Urothelium cell line (cell line): ENCODE data around the gene ADGRD2.

Experiments used
- DNase-seq: peaks from one replicate; pipeline ENCODE4 v3.0.0; 2011; ENCODE audit warnings: low spot score, mixed read lengths
- FAIRE-seq: peaks from 2 replicates; lab custom pipeline; 2011; peaks lifted over from hg19 to GRCh38; lab: Jason Lieb, UNC

The ADGRD2 gene

DNA sequence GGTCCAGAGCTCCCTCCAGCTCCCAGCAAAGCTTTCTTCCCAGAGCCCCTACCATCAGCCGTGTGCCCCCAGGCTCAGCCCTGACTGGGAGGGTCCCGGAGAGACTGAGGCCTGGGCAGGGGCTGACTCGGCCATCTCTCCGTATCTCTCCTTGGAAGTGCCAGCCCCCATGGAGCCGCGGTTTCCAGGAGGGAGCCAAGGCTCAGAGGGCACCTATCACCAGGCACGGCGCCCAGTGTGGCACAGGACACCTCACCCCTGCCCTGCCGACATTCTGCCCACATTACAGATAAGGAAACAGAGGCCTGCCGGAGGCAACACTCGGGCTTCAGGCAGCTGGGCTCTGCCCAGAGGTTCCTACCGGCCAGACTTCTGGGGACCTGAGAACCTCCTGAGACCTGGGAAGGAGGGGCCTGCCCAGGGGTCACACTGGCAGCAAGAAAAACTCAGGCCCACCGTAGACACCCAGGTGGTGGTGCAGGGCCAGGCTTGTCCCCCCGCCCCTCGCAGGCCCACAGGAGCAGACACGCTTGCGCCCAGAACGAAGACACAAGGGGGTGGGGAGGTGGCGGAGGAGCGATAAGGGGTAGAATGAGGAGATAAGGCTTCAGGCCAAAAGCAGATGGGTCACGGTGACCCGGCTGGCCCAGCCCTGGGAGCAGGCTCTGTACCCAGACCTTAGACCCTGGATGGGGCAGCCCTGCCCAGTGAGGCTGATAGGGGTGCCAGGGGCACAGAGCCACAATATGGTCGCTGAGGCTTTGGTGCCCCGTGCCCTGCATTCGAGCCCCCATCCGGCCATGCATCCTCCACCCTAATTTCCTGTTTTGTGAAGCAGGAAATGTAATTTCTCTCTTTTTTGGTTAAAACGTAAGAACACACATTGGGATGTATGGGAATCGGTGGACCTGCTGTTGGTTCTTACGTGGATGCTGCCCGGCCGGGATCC lies 45.1 kb downstream of the ADGRD2 start:
- no peak for FAIRE-seq
- no peak for DNase-seq

DNA sequence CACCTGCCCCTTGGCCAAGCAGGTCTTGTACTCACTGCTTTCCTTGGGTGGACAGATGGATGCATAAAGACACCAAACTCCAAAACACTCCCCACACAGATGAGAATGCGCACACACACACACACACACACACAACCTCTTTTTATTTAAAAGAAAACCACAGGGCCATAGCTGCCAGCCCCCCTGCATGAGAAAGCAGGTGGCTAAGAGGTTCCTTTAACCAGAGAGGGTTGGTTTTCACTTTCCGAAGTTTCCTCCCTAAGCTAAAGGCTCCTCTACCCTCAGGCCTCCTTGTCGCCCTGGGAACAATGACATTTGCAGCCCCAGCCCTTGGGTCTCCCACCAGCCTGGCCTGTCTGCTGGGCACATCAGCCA lies 45.8 kb downstream of the ADGRD2 start:
- DNase-seq (no peak), FAIRE-seq (no peak)

DNA sequence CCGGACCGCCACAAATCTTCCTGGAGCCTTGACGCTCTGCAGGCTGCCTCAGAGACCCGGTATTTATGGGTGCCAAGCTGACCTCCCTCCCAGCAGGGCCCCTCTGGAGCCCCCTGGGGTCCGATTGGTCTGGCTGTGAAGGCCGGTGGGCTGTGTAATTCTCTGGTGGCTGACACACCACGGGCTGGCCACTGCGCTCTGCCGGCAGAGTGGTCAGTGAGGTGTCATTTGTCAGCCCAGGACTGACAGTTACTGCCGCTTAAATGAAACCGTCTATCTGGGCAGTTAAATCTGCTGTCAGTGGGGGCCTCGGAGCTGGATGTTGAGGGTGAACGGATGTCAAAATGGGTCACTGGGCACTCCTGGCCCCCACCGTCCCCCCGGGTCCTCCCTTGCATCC lies 46.2 kb downstream of the ADGRD2 start:
- FAIRE-seq: no peak
- DNase-seq: no peak

DNA sequence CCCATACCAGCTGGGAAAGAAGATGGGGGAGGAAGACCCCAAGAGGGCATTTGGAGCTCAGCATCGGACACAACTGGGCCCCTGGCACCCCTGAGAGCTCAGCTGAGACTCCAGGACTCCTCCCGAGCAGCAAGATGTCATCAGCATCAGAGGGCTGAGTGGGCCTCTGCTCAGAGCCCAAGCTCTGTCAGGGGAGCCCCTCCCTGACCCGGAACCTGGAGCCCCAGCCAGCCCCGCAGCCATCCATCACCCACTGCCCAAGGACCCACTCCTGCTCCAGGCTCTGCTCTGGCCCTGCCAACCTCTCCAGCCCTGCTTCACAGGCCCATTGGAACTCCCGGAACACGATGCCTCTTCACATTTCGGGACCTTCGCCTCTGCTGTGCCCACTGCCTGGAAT lies 47.2 kb downstream of the ADGRD2 start:
- FAIRE-seq (no peak), DNase-seq (no peak)

DNA sequence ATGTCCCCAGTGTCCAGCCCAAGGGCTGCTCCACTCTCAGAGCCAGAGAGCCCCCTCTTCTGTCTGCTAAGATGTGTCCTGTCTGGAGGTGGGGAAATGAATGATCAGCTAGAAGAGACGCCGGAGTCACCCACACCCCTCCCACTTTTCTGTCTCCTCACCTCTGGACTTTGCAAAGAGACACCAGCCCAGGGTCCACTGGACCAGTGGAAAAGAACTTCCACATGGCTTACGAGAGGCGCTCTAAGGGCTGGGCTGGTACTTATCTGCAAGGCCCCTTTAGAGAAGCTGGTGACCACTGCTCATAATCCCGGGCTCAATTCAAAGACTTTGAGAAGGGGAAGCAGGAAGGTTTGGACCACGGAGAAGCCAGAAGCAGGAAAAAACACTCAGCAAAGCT lies 47.8 kb downstream of the ADGRD2 start:
- DNase-seq (no peak), FAIRE-seq (no peak)

DNA sequence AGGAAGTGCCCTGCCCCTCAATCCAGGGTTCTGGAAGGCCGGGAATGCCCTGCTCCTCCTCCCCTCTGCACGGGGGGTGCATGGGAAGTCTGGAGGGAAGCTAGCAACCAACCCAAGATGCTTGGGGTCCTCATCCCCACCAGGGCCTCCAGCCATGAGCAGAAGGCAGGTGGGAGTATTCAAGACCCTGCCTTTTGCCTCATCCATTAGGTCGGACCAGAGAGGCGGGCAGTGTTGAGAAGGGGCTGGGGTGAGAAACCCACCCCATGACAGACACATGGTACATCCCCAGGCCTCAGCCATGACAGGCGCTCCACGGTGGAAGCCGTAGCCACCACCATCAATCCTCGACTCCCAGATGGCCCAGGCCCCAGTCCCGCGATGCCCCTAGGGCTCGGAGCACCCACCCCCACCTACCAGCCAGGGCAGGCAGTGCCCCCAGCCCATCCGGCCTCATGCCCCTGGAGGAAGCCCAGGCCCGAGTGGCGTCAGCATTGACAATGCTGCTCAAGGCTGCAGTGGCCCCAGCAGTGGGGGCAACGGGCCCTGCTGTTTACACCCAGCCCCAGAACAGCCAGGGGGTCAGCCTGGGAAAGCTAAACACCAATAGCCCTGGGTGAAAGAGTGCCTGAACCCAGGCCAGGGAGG lies 48.4 kb downstream of the ADGRD2 start:
- DNase-seq (no peak), FAIRE-seq (no peak)

DNA sequence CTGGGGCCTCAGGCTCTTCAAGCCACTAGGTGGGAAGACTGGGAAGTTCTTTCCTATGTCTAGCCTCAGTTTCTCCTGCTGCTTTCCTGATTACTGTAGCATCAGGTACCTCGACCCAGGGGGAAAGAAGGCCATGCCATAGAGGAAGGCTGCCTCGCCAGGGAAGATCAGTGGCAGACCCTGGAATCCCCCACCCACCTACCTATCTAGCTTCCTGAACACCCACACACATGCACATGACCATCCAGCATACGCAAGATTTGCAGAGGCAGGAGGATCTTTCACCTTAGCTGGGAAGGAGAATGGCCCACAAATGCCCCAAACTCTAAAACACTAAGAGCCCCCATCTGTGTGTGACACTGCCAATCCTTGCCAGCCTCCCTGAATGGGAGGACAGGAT lies 49.0 kb downstream of the ADGRD2 start:
- FAIRE-seq (no peak), DNase-seq (no peak)

DNA sequence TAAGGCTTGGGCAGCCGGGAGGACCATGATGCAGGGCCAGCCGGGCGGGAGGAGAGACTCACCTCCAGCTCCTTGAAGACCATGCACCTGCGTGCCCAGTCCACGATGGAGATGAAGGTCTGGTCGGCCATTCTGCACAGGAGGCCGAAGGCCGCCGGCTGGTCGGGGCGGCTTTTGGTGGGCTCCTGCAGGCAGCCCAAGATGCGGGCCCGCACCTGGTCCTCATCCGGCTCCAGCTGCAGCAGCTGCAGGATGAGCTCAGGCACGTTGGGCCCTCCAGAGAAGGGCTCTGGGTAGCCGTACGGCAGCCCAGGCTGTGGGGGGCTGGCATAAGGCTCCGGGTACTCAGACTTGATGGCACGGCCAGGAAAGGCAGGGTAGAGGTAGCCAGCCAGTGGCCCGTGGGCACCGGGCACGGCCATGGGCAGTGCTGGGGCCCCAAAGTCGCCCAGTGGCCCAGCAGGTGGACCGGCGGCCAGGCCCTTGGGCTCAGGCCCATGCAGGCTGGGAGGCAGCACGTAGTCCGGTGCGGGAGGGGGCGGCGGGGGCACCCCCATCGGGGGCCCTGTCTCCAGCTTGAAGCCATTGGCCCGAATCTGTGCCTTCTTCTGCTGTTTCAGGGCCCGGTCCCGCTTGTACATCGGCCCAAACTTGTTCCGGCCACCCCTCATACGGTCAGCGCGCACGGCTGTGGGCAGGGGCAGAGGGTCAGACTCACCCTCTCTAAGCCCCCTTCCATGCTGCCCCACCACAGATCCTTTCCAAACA lies 50.0 kb downstream of the ADGRD2 start:
- DNase-seq (no peak), FAIRE-seq (no peak)

DNA sequence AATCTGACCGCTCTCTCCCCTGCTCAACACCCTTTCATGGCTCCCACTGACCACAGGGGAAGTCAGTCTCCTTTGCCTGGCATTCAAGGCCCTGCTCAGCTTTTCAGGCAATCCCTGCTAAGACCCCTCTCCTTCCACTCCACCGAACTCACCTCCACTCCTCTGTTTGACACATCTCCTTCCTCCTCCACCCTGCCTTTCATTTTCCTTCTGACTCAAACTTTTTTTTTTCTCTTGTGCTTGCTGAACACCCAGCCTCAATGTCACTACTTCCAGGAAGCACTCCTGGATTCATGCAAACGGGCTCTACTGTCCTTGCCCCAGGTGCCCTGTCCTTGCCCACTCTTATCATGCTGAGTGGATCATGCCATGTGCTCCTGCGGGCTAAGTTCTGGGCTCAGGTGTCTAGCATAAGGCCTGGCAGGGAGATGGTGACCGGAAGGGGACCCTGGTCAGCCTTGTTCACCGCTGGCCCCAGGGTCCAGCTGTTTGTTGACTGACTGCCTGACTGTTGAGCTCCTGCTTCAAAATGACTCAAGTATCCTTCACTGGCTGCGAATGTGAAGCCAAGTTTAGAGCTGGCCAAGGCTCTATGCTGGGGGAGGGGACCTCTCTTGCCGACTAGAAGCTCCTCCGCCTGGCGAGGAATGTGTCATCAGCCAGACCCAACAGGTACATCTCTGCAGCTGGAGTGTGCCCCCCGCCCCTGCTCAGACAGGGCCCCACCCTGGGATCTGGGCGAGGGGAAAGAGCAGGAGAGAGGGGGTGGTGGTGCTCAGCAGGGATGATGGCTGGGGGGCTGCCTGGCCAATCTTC lies 50.8 kb downstream of the ADGRD2 start:
- FAIRE-seq: no peak
- no peak for DNase-seq

DNA sequence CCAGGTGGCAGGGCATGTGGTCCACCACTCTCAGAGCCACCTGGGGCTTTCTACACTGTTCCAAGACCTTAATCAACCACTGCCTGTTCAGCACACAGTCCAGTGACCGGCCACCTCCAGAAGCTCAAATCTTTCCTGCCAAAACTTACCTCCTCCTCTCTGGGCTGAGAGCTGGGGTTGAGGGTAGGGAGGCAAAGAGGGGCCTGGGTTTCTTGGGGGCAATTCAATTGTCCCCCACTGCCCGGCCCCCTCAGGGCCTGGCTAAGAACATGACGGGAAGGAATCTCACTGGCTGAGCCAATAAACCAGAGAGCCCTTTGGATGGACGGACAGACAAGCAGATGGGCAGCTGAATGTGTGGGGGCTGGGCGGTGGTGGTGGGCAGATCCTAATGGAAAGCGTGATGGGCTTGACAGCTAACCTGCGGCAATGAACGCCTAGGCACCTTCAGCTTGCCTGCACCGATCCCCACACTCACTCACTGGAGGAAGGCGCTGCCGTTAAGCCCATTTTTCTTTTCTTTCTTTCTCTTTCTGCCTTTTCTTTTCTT lies 51.6 kb downstream of the ADGRD2 start:
- FAIRE-seq (no peak), DNase-seq (no peak)

DNA sequence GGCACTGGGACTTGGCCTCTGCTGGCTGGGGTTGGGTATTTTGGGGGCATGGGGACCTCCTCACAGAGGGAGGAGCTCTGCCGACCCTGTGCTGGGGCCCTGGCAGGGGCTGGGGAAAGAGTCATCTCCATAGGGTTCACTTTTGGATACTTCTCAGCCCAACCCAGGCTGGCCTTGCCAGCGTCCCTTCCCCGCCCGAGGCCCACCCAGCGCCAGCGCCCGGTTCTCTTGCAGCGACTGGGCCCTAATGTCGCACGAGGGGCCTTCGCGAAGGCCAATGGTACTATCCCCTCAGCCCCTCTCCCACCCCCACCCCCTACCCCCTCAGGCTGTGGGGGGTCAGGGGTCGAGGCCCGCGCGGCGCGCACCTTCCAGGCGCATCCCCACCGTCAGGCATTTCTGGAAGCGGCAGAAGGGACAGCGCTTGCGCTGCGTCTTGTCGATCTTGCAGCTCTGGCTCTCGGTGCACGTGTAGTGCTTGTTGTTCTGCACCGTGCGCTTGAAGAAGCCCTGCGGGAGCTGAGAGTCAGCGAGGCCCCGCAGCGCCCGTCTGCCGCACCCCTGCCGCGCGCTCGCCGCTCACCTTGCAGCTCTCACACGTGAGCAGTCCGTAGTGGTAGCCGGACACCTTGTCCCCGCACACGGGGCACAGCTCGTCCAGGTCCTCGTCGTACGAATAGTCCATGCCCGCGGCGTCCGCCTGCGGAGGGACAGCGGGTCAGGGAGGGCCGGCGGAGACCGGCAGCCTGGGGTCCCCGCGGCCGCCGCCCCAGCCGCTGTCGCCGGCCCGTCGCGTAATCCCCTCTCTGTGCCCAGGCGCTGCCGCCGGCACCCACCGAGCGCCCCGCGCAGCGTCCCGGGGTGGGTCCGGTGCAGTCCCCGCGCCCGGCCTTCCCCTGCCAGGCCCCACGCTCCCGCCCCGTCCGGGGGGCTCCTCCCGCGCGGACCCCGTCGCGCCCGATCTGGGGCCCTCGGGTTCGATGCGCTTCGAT lies 52.8 kb downstream of the ADGRD2 start:
- FAIRE-seq: no peak

DNA sequence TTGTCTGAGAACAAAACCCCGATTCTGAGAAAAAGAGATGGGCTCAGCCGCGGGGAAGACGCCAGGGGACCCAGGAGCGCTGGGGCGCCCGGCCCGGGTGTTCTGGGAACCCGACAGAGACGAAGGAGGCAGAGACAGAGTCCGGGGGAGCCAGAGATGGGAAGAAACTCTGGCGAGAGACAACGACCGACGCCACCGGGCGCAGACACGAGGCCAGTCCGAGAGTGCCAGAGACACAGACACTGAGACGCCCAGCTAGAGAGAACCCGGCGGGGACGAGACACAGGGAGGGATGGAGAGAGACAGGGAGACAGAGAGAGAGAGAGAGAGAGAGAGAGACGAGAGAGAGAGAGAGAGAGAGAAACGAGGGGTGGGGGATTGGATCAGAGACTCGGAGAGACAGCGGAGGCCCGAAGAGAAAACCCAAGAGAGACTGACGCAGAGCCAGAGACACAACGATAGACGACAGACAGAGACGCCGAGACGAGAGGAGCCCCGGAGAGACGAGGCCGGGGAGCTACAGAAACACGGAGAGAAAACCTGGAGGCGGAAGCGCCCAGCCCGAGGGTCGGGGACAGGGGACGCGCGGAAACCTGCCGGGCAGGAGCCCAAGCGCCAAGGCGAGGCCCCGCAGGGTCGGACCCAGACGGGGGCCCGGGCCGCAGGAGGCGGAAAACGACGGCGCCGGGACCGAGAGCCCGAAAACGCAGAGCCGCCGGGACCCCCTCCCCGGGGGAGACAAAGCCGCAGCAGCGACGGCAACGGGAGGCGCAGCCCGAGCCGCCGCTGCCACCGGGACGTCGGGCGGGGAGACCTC lies 53.7 kb downstream of the ADGRD2 start:
- FAIRE-seq: no peak

More for the DNA sequence above, 52.8 kb downstream of the ADGRD2 start:
- DNase-seq: no peak

DNA sequence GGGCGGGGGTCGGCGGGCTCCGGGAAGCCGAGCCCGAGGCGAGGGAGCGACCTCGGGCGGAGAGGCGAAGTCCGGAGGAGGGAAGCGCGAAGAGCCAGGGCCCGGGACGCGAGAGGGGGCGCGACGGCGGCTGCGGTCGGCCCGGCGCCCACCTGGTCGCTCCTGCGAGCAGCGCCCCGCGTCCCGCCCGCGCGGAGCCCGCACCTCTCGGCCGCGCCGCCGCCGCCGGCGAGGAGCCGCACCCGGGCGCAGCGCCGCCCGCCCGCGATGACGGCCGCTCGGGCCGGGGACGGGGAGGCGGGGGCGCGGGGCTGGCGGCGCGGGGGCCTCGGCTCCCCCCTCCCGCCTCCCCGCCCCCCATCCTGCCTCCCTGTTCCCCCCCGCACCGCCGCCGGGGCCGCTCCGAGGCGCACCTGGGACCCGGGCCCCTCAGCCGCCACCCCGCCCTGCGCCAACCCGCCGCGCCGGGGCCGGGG lies 54.3 kb downstream of the ADGRD2 start:
- FAIRE-seq: no peak
- no peak for DNase-seq

More for the DNA sequence above, 53.7 kb downstream of the ADGRD2 start:
- no peak for DNase-seq

DNA sequence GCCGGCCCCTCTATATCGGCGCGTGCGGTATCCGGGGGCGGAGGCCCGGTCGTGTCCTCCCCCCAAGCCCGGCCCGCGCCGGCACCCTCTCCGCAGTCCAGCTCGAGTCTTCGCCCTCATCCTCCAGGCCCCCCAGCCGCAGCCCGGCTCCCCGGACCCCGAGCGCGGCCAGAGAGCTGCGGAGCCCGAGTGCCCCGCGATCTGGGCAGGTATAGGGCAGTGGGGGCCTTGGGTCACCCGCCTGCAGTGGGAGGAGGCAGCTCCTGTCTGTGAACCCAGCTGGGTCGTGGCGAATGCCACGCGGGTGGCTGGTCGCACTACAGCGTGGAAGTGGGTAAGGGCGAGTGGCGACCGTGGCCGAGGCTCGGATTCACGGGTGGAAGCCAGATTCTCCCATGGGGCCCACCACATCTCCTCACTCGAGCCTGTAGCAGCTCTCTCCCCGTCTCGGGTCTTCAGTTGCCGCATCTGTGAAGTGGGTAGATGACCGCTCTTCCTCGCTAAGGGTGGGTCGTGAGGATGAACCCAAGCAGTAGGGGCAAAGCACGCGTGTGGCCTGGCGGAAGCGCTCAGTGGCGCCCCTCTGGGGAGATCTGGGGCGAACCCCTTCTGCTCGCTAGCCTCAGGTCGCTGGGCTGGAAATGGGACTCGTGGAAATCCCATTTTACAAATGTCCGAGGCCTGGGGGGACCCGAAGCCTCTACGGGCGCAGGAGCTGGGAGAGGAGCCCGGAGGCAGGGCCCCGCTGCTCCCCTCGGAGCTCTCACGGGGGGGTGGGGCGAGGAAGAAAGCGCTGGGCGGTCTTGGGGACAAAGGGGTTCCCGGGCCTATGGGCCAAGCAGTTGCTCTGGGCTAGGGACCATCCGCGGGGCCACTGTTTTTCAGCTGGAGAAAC lies 55.0 kb downstream of the ADGRD2 start:
- FAIRE-seq: no peak
- no peak for DNase-seq

DNA sequence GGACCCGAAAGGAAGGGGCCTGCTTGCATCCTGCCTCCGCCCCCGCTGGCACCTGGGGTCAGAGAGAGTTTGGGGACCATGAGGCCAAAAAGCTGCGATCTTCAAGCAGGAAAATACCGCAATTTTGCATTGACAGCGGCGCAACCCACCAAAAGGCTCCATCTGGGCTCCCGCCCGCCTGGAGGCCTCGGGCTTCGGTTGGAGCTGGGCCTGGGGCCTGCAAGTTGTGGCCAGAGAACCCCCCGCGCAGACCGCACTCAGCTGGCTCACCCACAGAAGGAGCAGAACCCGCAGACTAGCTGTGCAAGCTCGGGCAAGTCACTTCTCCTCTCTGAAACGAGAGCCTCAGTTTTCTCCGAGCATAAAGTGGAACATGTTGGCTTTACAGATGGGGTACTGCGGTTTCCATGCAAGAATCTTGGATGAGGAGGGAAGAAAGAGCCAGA lies 55.7 kb downstream of the ADGRD2 start:
- no peak for FAIRE-seq
- no peak for DNase-seq

DNA sequence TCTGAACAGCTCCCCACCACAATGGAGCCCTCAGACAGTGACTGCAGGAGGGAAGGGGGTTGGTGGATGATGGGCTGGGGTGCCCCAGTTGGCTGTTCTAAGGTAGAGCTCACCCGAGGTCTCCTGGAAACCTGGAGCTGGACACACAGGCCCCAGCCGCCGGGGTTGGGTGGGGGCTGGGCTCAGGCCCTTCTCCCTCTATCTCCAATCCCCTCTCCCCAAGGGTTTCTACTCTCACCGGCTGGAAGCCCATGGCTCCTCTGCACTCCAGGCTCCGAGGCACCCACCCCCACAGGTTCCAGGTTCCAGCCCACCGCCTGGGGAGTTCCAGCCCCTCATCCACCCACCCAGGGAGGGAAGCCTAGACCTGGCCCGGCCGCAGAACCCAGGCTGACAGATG lies 56.2 kb downstream of the ADGRD2 start:
- no peak for FAIRE-seq

More for the DNA sequence above, 56.2 kb downstream of the ADGRD2 start:
- DNase-seq: no peak
